PC-9 (cell line): Measurements from ENCODE around the gene CALM1. TPM values are rescaled to one million over a fixed set of nuclear protein-coding genes. Genes with fewer than 3 reads are reported as not detected.

ENCODE experiments used
- BruUV-seq: library from RNA; stranded (reverse); fragments of 400-500 nt; replicated peaks from 2 replicates; lab custom pipeline; 2021; lab: Mats Ljungman, UMichigan
- CTCF ChIA-PET: fragments of 300-600 bp; sonication (Branson Sonifier 250); formaldehyde crosslinking; loops from one replicate; lab custom pipeline; 2022; ENCODE audit warnings: antibody characterized with exemption; lab: Charles Lee
- POLR2A ChIA-PET: fragments of 300-600 bp; sonication (Branson Sonifier 250); formaldehyde crosslinking; loops from one replicate; lab custom pipeline; 2022; ENCODE audit warnings: antibody characterized with exemption; ENCODE audit not compliant: unreplicated experiment; lab: Charles Lee
- DNase-seq, 2 experiments: peaks; one replicate each; pipeline versions ENCODE4 v3.0.0 to v3.0.0-alpha.2; 2015 to 2022; ENCODE audit warnings: mixed read lengths in 1 of 2
- H2AFZ ChIP-seq: fragments of 200-600 bp; sonication (generic); 2 replicates; pipeline ENCODE4 v1.8.1; 2017; ENCODE audit warnings: antibody characterized with exemption
- H3F3A ChIP-seq: fragments of 200-600 bp; sonication (generic); 2 replicates; pipeline ENCODE4 v1.8.1; 2017; ENCODE audit warnings: antibody characterized with exemption, mild to moderate bottlenecking, low read depth; ENCODE audit not compliant: insufficient read depth
- H3K27ac ChIP-seq: fragments of 200-600 bp; sonication (generic); 2 replicates; pipeline ENCODE4 v1.6.1; 2016; ENCODE audit warnings: mixed run types
- H3K27me3 ChIP-seq: fragments of 200-600 bp; sonication (generic); 2 replicates; pipeline ENCODE4 v1.6.1; 2016; ENCODE audit warnings: low read depth, mixed run types; ENCODE audit not compliant: insufficient read depth
- H3K36me3 ChIP-seq: fragments of 200-600 bp; sonication (generic); 2 replicates; pipeline ENCODE4 v1.6.1; 2016; ENCODE audit warnings: low read depth, mixed run types
- H3K4me1 ChIP-seq: fragments of 200-600 bp; sonication (generic); replicated peaks from 2 replicates; pipeline ENCODE4 v1.6.1; 2016; ENCODE audit warnings: mixed run types; ENCODE audit not compliant: insufficient read depth
- H3K4me2 ChIP-seq: fragments of 200-600 bp; sonication (generic); 2 replicates; pipeline ENCODE4 v1.6.1; 2017; ENCODE audit warnings: mixed run types
- H3K4me3 ChIP-seq: fragments of 200-600 bp; sonication (generic); 2 replicates; pipeline ENCODE4 v1.6.1; 2016; ENCODE audit warnings: mixed run types
- H3K79me2 ChIP-seq: fragments of 200-600 bp; sonication (generic); 2 replicates; pipeline ENCODE4 v1.6.1; 2017; ENCODE audit warnings: low read depth, mixed run types
- H3K9me2 ChIP-seq: fragments of 200-600 bp; sonication (generic); 2 replicates; pipeline ENCODE4 v1.8.1; 2017; ENCODE audit warnings: mild to moderate bottlenecking; ENCODE audit not compliant: insufficient read depth
- H3K9me3 ChIP-seq: fragments of 200-600 bp; sonication (generic); 2 replicates; pipeline ENCODE4 v1.8.1; 2016; ENCODE audit warnings: low read depth; ENCODE audit not compliant: insufficient read depth
- H4K20me1 ChIP-seq: fragments of 200-600 bp; sonication (generic); 2 replicates; pipeline ENCODE4 v1.8.1; 2017; ENCODE audit not compliant: insufficient read depth
- EZH2 ChIP-seq: fragments of 200-600 bp; sonication (generic); IDR thresholded peaks from 2 replicates; pipeline ENCODE4 v1.8.0; 2017; ENCODE audit warnings: antibody characterized with exemption, low read depth
- intact Hi-C: fragments of 100-400 bp; cut with micrococcal nuclease; formaldehyde crosslinking; loops from one replicate; pipeline ENCODE4 v1.10.0; 2022; ENCODE audit not compliant: unreplicated experiment
- total RNA-seq: library from RNA; stranded (reverse); gene quantifications from 2 replicates; pipeline ENCODE4 v1.2.3, GENCODE V29; 2021
- TF ChIP-seq, protein P1 (sequence below): fragments of 200-600 bp; sonication (generic); conservative IDR thresholded peaks from 2 replicates; pipeline ENCODE4 v1.6.1; 2017; ENCODE audit warnings: mixed run types, antibody characterized with exemption, mild to moderate bottlenecking, moderate library complexity

CALM1 gene
- total RNA-seq, 1 experiment from 2014 or later: 103 TPM

DNA sequence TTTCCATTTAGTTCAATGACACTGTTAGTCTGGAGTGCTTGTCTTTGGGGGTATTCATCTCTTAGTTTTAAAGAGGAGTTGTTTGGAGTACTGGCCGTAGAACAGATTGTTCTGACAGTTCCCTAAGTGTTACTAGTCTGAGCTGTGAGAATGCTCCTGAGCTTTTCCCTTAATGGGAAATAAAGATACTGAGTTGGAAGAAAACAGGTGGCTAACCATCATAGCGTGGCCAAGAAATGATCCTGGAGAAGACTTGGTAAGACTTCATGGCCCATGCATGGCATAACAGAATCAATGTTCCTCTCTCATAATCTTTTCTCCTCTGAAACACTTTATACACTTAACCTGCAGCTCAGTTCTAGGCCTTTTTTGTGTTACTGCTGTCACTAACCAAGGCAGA, 6.2 kb downstream of the CALM1 start:
- H3K79me2 ChIP-seq: peaks cover 28% of the 10 kb centered on the region
- H3K4me2 ChIP-seq: no peak overlapping the region
- TF ChIP-seq, protein P1, sequence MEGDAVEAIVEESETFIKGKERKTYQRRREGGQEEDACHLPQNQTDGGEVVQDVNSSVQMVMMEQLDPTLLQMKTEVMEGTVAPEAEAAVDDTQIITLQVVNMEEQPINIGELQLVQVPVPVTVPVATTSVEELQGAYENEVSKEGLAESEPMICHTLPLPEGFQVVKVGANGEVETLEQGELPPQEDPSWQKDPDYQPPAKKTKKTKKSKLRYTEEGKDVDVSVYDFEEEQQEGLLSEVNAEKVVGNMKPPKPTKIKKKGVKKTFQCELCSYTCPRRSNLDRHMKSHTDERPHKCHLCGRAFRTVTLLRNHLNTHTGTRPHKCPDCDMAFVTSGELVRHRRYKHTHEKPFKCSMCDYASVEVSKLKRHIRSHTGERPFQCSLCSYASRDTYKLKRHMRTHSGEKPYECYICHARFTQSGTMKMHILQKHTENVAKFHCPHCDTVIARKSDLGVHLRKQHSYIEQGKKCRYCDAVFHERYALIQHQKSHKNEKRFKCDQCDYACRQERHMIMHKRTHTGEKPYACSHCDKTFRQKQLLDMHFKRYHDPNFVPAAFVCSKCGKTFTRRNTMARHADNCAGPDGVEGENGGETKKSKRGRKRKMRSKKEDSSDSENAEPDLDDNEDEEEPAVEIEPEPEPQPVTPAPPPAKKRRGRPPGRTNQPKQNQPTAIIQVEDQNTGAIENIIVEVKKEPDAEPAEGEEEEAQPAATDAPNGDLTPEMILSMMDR: no peak
- no peak for TF ChIP-seq EZH2
- H4K20me1 ChIP-seq: peaks cover 15% of the 10 kb centered on the region; the same call in 1 of the 2 replicates
- no peak overlapping the region for H2AFZ ChIP-seq
- no peaks in the 10 kb centered on the region for H3K9me3 ChIP-seq
- no peaks in the 10 kb centered on the region for H3K27me3 ChIP-seq
- H3K4me3 ChIP-seq: no peak overlapping the region
- no TSS peak for BruUV-seq
- intact Hi-C loops: no loop called here
- POLR2A ChIA-PET: no interaction called here
- no peak for DNase-seq
- no peaks in the 10 kb centered on the region for H3K9me2 ChIP-seq
- no peaks in the 10 kb centered on the region for H3F3A ChIP-seq
- H3K4me1 ChIP-seq: peaks cover 10% of the 10 kb centered on the region
- CTCF ChIA-PET: no interaction called here
- H3K27ac ChIP-seq: no peak overlapping the region
- peaks cover 27% of the 10 kb centered on the region; the same call in 1 of the 2 replicates for H3K36me3 ChIP-seq

DNA sequence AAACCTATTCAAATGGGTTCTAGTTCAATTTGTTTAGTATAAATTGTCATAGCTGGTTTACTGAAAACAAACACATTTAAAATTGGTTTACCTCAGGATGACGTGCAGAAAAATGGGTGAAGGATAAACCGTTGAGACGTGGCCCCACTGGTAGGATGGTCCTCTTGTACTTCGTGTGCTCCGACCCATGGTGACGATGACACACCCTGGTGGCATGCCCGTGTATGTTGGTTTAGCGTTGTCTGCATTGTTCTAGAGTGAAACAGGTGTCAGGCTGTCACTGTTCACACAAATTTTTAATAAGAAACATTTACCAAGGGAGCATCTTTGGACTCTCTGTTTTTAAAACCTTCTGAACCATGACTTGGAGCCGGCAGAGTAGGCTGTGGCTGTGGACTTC, 8.3 kb downstream of the CALM1 start:
- Histone ChIP-seq H3K79me2 (peaks cover 10% of the 10 kb centered on the region), H3K27me3 (no peaks in the 10 kb centered on the region), H3K27ac (no peak overlapping the region), H4K20me1 (peaks cover 4% of the 10 kb centered on the region; the same call in 1 of the 2 replicates), H3K4me1 (no peaks in the 10 kb centered on the region), H3K9me3 (no peaks in the 10 kb centered on the region), H2AFZ (no peak overlapping the region), H3K36me3 (peaks cover 24% of the 10 kb centered on the region; the same call in 1 of the 2 replicates), H3F3A (no peaks in the 10 kb centered on the region), H3K4me3 (no peak overlapping the region), H3K9me2 (no peaks in the 10 kb centered on the region), H3K4me2 (no peak overlapping the region)
- TF ChIP-seq EZH2: no peak
- TF ChIP-seq, protein P1: no peak
- DNase-seq: no peak
- BruUV-seq: no TSS peak
- POLR2A ChIA-PET: no interaction called here
- intact Hi-C loops: no loop called here
- CTCF ChIA-PET: no interaction called here

DNA sequence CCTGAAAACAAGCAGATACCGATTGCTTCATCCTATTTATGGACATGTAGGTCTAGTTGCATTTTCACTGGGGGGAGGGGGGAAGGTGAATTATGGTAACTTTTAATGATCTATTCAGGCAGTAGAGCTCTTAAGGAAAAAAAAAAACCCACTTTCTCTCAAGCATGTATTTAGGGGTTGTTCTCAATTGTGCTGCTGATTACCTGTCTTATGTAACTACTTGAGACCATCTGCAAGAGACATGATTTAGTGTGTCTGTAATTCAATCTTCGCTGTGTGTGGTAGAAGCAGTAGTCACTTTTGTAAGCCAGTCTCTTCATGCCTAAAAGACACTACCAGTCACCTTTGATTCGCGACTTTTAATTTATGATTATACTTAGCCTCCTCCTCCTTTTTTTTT, 8.9 kb downstream of the CALM1 start:
- Histone ChIP-seq H3K4me2 (no peak overlapping the region), H3K4me1 (no peaks in the 10 kb centered on the region), H3K79me2 (peaks cover 4% of the 10 kb centered on the region), H2AFZ (no peak overlapping the region), H3K27ac (no peak overlapping the region), H4K20me1 (no peaks in the 10 kb centered on the region; the same call in 1 of the 2 replicates), H3K9me3 (no peaks in the 10 kb centered on the region), H3K4me3 (no peak overlapping the region), H3K27me3 (no peaks in the 10 kb centered on the region), H3K9me2 (no peaks in the 10 kb centered on the region), H3K36me3 (peaks cover 20% of the 10 kb centered on the region; the same call in 1 of the 2 replicates), H3F3A (no peaks in the 10 kb centered on the region)
- TF ChIP-seq EZH2: no peak
- TF ChIP-seq, protein P1: no peak
- ChIA-PET POLR2A (no interaction called here), CTCF (no interaction called here)
- no TSS peak for BruUV-seq
- intact Hi-C loops: no loop called here
- no peak for DNase-seq
